HepG2 (cell line): ENCODE measurements around the gene FCRLA. TPM values are rescaled to one million over a fixed set of nuclear protein-coding genes. Genes with fewer than 3 reads are reported as not detected.

Experiments used
- ATAC-seq: fragments of 200-7000 bp; cut with Tn5 transposase; 3 replicates; pipeline ENCODE4 v1.9.1; 2020; ENCODE audit warnings: mild to moderate bottlenecking, moderate library complexity
- BruUV-seq: library from RNA; stranded (reverse); fragments of 400-500 nt; replicated peaks from 2 replicates; lab custom pipeline; 2021; lab: Mats Ljungman, UMichigan
- CTCF ChIA-PET: fragments of 300-600 bp; formaldehyde crosslinking; extraction: SDS; loops from one replicate; lab custom pipeline; 2021; ENCODE audit warnings: low total read pairs, inconsistent platforms, low intra/inter-chr PET ratio; lab: Yijun Ruan, JAX
- POLR2A ChIA-PET: fragments of 350-600 bp; sonication (Branson Sonifier 250); formaldehyde crosslinking; loops from one replicate; lab custom pipeline; 2020; ENCODE audit warnings: antibody characterized with exemption, inconsistent platforms; lab: Yijun Ruan, JAX
- DNase-seq: peaks from one replicate; pipeline ENCODE4 v3.0.0-alpha.2; 2015; ENCODE audit warnings: low spot score
- FAIRE-seq: peaks from 3 replicates; lab custom pipeline; 2011; peaks lifted over from hg19 to GRCh38; lab: Jason Lieb, UNC
- H2AFZ ChIP-seq: one replicate; pipeline ENCODE4 v1.6.1; 2011; ENCODE audit warnings: low read length, inconsistent platforms
- H3K27ac ChIP-seq: fragments of 300-600 bp; 3 replicates; pipeline ENCODE4 v1.8.0; 2011; ENCODE audit warnings: mixed run types, mild to moderate bottlenecking, mixed read lengths, low read length, inconsistent platforms; ENCODE audit not compliant: insufficient read depth; ENCODE audit errors: extremely low read length
- H3K27me3 ChIP-seq, 2 experiments: fragments of 200-600 bp in 1 of 2; 2 replicates in 1 of 2; 3 replicates in 1 of 2; pipeline versions ENCODE4 v1.6.0 to v1.8.0; 2011; ENCODE audit warnings: low read length in 2 of 2, mild to moderate bottlenecking in 2 of 2, moderate library complexity in 2 of 2, inconsistent platforms in 1 of 2; ENCODE audit not compliant: insufficient read depth in 2 of 2, control insufficient read depth in 1 of 2
- H3K36me3 ChIP-seq, 2 experiments: fragments of 200-600 bp in 1 of 2; replicated peaks in 1 of 2; 2 replicates in 1 of 2; 3 replicates in 1 of 2; pipeline versions ENCODE4 v1.5.1 to v1.8.0; 2011; ENCODE audit warnings: low read length in 2 of 2, inconsistent platforms in 1 of 2; ENCODE audit not compliant: insufficient read depth in 2 of 2, control insufficient read depth in 1 of 2
- H3K4me1 ChIP-seq: 2 replicates; pipeline ENCODE4 v1.5.1; 2012; ENCODE audit warnings: low read length, inconsistent platforms; ENCODE audit not compliant: insufficient read depth
- H3K4me2 ChIP-seq: 2 replicates; pipeline ENCODE4 v1.6.0; 2011; ENCODE audit warnings: low read depth, low read length, inconsistent platforms
- H3K4me3 ChIP-seq, 3 experiments: fragments of 200-600 bp in 1 of 3; sonication (generic), shearing (Covaris generic) in 1 of 3; replicated peaks in 1 of 3; 2 replicates each; pipeline ENCODE4 v1.5.1; 2011 to 2016; ENCODE audit warnings: low read length in 3 of 3, inconsistent platforms in 2 of 3, low read depth in 2 of 3, mild to moderate bottlenecking in 2 of 3, control low read depth in 1 of 3, mixed read lengths in 1 of 3; ENCODE audit not compliant: insufficient read depth in 1 of 3
- H3K79me2 ChIP-seq: one replicate; pipeline ENCODE4 v1.6.1; 2011; ENCODE audit warnings: low read length, inconsistent platforms; ENCODE audit not compliant: insufficient read depth
- H3K9ac ChIP-seq: 2 replicates; pipeline ENCODE4 v1.6.0; 2011; ENCODE audit warnings: mild to moderate bottlenecking, low read depth, low read length, inconsistent platforms; ENCODE audit not compliant: insufficient read depth
- H3K9me3 ChIP-seq: 2 replicates; pipeline ENCODE4 v1.5.1; 2012; ENCODE audit warnings: mild to moderate bottlenecking, low read length
- H4K20me1 ChIP-seq: 2 replicates; pipeline ENCODE4 v1.6.0; 2011; ENCODE audit warnings: inconsistent platforms, mild to moderate bottlenecking, low read length, moderate library complexity; ENCODE audit not compliant: insufficient read depth
- BATF2 ChIP-seq: sonication (generic); formaldehyde crosslinking; IDR thresholded peaks from 2 replicates; pipeline ENCODE4 v1.8.0; 2022; ENCODE audit warnings: mild to moderate bottlenecking, missing genetic modification reagents, moderate library complexity
- CREM ChIP-seq, 2 experiments: sonication (generic) in 1 of 2; formaldehyde crosslinking in 1 of 2; IDR thresholded peaks; 2 replicates each; pipeline versions ENCODE4 v1.4.0 to v1.6.1; 2016 to 2020; ENCODE audit warnings: antibody characterized with exemption in 1 of 2, mild to moderate bottlenecking in 1 of 2, missing genetic modification reagents in 1 of 2
- ELF1 ChIP-seq: sonication (generic); formaldehyde crosslinking; IDR thresholded peaks from 2 replicates; pipeline ENCODE4 v1.4.0; 2020; ENCODE audit warnings: missing genetic modification reagents
- MATR3 ChIP-seq: sonication (generic); formaldehyde crosslinking; IDR thresholded peaks from 2 replicates; pipeline ENCODE4 v1.4.0; 2020; ENCODE audit warnings: missing genetic modification reagents
- PHF8 ChIP-seq: sonication (generic); formaldehyde crosslinking; IDR thresholded peaks from 2 replicates; pipeline ENCODE4 v1.5.0; 2020; ENCODE audit warnings: missing genetic modification reagents
- RAD51 ChIP-seq: fragments of 450-650 bp; IDR thresholded peaks from 2 replicates; pipeline ENCODE4 v1.6.1; 2016; ENCODE audit warnings: borderline replicate concordance
- SIX4 ChIP-seq: sonication (generic); formaldehyde crosslinking; IDR thresholded peaks from 2 replicates; pipeline ENCODE4 v1.4.0; 2020; ENCODE audit warnings: missing genetic modification reagents
- ZBTB10 ChIP-seq: sonication (generic); formaldehyde crosslinking; IDR thresholded peaks from 2 replicates; pipeline ENCODE4 v1.4.0; 2020; ENCODE audit warnings: missing genetic modification reagents, borderline replicate concordance
- ZFP91 ChIP-seq: sonication (generic); formaldehyde crosslinking; IDR thresholded peaks from 2 replicates; pipeline ENCODE4 v1.9.0; 2022; ENCODE audit warnings: missing genetic modification reagents, mild to moderate bottlenecking, borderline replicate concordance
- ZIK1 ChIP-seq: sonication (generic); formaldehyde crosslinking; IDR thresholded peaks from 2 replicates; pipeline ENCODE4 v1.5.0; 2020; ENCODE audit warnings: mild to moderate bottlenecking, low read depth, missing genetic modification reagents, borderline replicate concordance
- WGBS: methylation state at CpG from one replicate; pipeline ENCODE4 v1.1.6; 2017; ENCODE audit warnings: low lambda C conversion rate; 5-methylcytosine and 5-hydroxymethylcytosine counted together
- in situ Hi-C: cut with HindIII; loops from 2 replicates; pipeline ENCODE4 v1.10.0; 2017; ENCODE audit warnings: low pct_unique_long_range_greater_than_20kb; ENCODE audit not compliant: extremely low pct_ligation_motif_present
- intact Hi-C: fragments of 100-400 bp; cut with micrococcal nuclease; formaldehyde crosslinking; loops from one replicate; pipeline ENCODE4 v1.10.0; 2022; ENCODE audit not compliant: unreplicated experiment
- polyA plus RNA-seq, 8 experiments: library from polyadenylated mRNA; depleted of rRNA in 3 of 8; stranded (reverse) in 7 of 8; unstranded in 1 of 8; fragments of >200 nt; fragmentation: Illumina TruSeq in 4 of 8; extraction: Trizol in 4 of 8; gene quantifications; 2 replicates each; pipeline versions ENCODE4 v1.2.1 to v1.2.3, GENCODE V29; 2011 to 2016; ENCODE audit warnings: low read depth in 4 of 8, missing spikeins in 1 of 8, mixed read lengths in 1 of 8; ENCODE audit not compliant: insufficient read depth in 1 of 8
- total RNA-seq, 5 experiments: library from RNA; depleted of rRNA; stranded (reverse); fragments of >200 nt; fragmentation: Illumina TruSeq; extraction: Trizol; gene quantifications; 2 replicates each; pipeline ENCODE4 v1.2.3, GENCODE V29; 2016; ENCODE audit warnings: low read depth in 1 of 5
- TF ChIP-seq, protein P1 (sequence below): sonication (generic); formaldehyde crosslinking; IDR thresholded peaks from 2 replicates; pipeline ENCODE4 v1.4.0; 2020; ENCODE audit warnings: mild to moderate bottlenecking, missing genetic modification reagents

FCRLA gene
- total and polyA plus RNA-seq, 2 of the 13 experiments (the other 11 are each of a cell fraction or from before 2014, with no cell fraction given): not detected

DNA sequence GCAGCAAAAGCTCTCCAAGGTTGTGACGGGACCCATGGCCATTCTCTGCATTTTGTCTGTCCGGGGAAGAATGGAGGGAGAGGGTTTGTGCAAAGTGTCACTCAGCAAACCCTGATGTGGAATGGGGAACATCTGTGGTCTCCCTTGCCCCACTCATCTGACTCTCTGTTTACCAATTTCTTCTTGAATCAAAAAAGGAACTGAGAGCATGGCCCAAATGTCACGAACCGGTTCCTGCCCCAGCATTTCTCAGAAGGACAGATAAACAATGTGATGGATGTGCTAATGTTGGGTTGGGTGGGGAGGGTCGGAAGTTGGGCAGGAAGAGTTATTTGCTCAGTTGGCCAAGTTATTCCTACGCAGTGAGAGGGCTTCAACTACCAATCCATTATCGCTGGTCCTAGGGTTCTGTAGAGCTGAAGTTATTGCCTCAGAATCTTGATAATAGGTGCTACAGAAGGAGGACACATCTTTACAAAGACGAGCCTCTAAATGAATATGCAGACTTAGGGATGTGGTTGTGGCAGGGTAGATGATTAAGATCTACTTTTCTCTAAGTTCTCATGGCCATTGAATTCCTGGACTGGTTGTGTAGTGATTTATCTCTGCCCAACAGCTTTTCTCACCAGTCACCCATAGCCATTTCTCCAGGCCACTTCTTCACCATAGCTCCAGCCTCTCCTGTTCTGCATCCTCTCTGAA, 33.0 kb downstream of the FCRLA start:
- no peaks in the 10 kb centered on the region; a peak in 2 of 5 replicates for H3K27me3 ChIP-seq
- TF ChIP-seq CREM (IDR thresholded peaks at IDR 0.05) (no peak), CREM (CRISPR knock-in tag; IDR thresholded peaks at IDR 0.05) (no peak), ZBTB10 (CRISPR knock-in tag) (no peak), ZIK1 (CRISPR knock-in tag) (no peak), ELF1 (CRISPR knock-in tag) (no peak), BATF2 (CRISPR knock-in tag) (no peak), MATR3 (CRISPR knock-in tag) (no peak), SIX4 (CRISPR knock-in tag) (no peak), PHF8 (CRISPR knock-in tag) (no peak), RAD51 (no peak), ZFP91 (CRISPR knock-in tag) (no peak)
- TF ChIP-seq, protein P1, sequence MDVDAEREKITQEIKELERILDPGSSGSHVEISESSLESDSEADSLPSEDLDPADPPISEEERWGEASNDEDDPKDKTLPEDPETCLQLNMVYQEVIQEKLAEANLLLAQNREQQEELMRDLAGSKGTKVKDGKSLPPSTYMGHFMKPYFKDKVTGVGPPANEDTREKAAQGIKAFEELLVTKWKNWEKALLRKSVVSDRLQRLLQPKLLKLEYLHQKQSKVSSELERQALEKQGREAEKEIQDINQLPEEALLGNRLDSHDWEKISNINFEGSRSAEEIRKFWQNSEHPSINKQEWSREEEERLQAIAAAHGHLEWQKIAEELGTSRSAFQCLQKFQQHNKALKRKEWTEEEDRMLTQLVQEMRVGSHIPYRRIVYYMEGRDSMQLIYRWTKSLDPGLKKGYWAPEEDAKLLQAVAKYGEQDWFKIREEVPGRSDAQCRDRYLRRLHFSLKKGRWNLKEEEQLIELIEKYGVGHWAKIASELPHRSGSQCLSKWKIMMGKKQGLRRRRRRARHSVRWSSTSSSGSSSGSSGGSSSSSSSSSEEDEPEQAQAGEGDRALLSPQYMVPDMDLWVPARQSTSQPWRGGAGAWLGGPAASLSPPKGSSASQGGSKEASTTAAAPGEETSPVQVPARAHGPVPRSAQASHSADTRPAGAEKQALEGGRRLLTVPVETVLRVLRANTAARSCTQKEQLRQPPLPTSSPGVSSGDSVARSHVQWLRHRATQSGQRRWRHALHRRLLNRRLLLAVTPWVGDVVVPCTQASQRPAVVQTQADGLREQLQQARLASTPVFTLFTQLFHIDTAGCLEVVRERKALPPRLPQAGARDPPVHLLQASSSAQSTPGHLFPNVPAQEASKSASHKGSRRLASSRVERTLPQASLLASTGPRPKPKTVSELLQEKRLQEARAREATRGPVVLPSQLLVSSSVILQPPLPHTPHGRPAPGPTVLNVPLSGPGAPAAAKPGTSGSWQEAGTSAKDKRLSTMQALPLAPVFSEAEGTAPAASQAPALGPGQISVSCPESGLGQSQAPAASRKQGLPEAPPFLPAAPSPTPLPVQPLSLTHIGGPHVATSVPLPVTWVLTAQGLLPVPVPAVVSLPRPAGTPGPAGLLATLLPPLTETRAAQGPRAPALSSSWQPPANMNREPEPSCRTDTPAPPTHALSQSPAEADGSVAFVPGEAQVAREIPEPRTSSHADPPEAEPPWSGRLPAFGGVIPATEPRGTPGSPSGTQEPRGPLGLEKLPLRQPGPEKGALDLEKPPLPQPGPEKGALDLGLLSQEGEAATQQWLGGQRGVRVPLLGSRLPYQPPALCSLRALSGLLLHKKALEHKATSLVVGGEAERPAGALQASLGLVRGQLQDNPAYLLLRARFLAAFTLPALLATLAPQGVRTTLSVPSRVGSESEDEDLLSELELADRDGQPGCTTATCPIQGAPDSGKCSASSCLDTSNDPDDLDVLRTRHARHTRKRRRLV (CRISPR knock-in tag): no peak

More for the DNA sequence above, 33.0 kb downstream of the FCRLA start:
- ATAC-seq: no peak
- POLR2A ChIA-PET: no interaction called here
- Histone ChIP-seq H3K4me3 (no peak overlapping the region), H3K79me2 (no peaks in the 10 kb centered on the region), H3K27ac (no peak overlapping the region), H3K9me3 (no peaks in the 10 kb centered on the region), H3K4me2 (no peak overlapping the region), H2AFZ (no peak overlapping the region), H3K9ac (no peak overlapping the region), H4K20me1 (no peaks in the 10 kb centered on the region), H3K4me1 (no peaks in the 10 kb centered on the region), H3K36me3 (no peaks in the 10 kb centered on the region)
- WGBS: 13% methylated on average over 6 of the region's 8 CpGs
- BruUV-seq: no TSS peak
- in situ Hi-C loops: loop anchor here (10.0 kb wide), 1 partner anchor 95 kb away; no protein-coding TSS in a partner anchor
- DNase-seq: no peak
- no peak for FAIRE-seq
- intact Hi-C loops: loop anchor here (10.0 kb wide), 1 partner anchor 175 kb away; no protein-coding TSS in a partner anchor
- CTCF ChIA-PET: no interaction called here
